HEK293 (cell line): Measurements from ENCODE around the gene RNF41.

Experiments used
- CTCF ChIA-PET: fragments of 350-600 bp; formaldehyde crosslinking; extraction: SDS; loops from one replicate; lab custom pipeline; 2021; ENCODE audit warnings: antibody characterized with exemption; lab: Yijun Ruan, JAX
- POLR2A ChIA-PET: fragments of 300-600 bp; formaldehyde crosslinking; extraction: SDS; loops from one replicate; lab custom pipeline; 2020; ENCODE audit warnings: antibody characterized with exemption, inconsistent platforms; lab: Yijun Ruan, JAX
- H3K27ac ChIP-seq: fragments of 200-500 bp; sonication (Bioruptor generic); 2 replicates; pipeline ENCODE4 v1.5.1; 2014; ENCODE audit warnings: low read depth, low read length, control low read depth, inconsistent platforms; ENCODE audit errors: extremely low read depth
- H3K36me3 ChIP-seq, 2 experiments: fragments of 200-500 bp in 1 of 2; sonication (Bioruptor generic) in 1 of 2; 1 replicate in 1 of 2; 2 replicates in 1 of 2; pipeline ENCODE4 v1.5.1; 2014 to 2017; ENCODE audit warnings: inconsistent platforms in 2 of 2, low read length in 2 of 2; ENCODE audit not compliant: control insufficient read depth in 2 of 2, insufficient read depth in 1 of 2
- H3K4me1 ChIP-seq: fragments of 200-500 bp; sonication (Bioruptor generic); 2 replicates; pipeline ENCODE4 v1.5.1; 2014; ENCODE audit warnings: mild to moderate bottlenecking, low read length, inconsistent platforms; ENCODE audit not compliant: control insufficient read depth, insufficient read depth
- H3K4me3 ChIP-seq: 2 replicates; pipeline ENCODE4 v1.5.1; 2011; ENCODE audit warnings: low read depth, mild to moderate bottlenecking, control low read depth, low read length, moderate library complexity
- H3K9me3 ChIP-seq: fragments of 200-500 bp; sonication (Bioruptor generic); 2 replicates; pipeline ENCODE4 v1.5.1; 2014; ENCODE audit warnings: low read depth, low read length, inconsistent platforms; ENCODE audit not compliant: control insufficient read depth, insufficient read depth
- GFI1B ChIP-seq: fragments of 450-650 bp; formaldehyde crosslinking; IDR thresholded peaks from 2 replicates; pipeline ENCODE4 v1.5.1; 2016; ENCODE audit warnings: missing biosample characterization, missing genetic modification characterization
- GLI2 ChIP-seq: fragments of 450-650 bp; formaldehyde crosslinking; IDR thresholded peaks from 2 replicates; pipeline ENCODE4; 2017; ENCODE audit warnings: missing biosample characterization, missing genetic modification characterization, low read depth, borderline replicate concordance
- PRDM1 ChIP-seq: fragments of 450-650 bp; formaldehyde crosslinking; IDR thresholded peaks from 2 replicates; pipeline ENCODE4; 2016; ENCODE audit warnings: missing biosample characterization, missing genetic modification characterization
- SCRT1 ChIP-seq: fragments of 450-650 bp; formaldehyde crosslinking; IDR thresholded peaks from 2 replicates; pipeline ENCODE4 v1.5.1; 2016; ENCODE audit warnings: missing biosample characterization, missing genetic modification characterization, borderline replicate concordance
- SCRT2 ChIP-seq: fragments of 450-650 bp; formaldehyde crosslinking; IDR thresholded peaks from 2 replicates; pipeline ENCODE4 v1.5.1; 2016; ENCODE audit warnings: missing biosample characterization, missing genetic modification characterization
- ZBTB1 ChIP-seq: fragments of 450-650 bp; formaldehyde crosslinking; IDR thresholded peaks from 2 replicates; pipeline ENCODE4 v1.5.1; 2016; ENCODE audit warnings: missing biosample characterization, missing genetic modification characterization
- ZFP37 ChIP-seq: fragments of 450-650 bp; formaldehyde crosslinking; IDR thresholded peaks from 2 replicates; pipeline ENCODE4 v1.5.1; 2016; ENCODE audit warnings: missing biosample characterization, missing genetic modification characterization
- ZNF112 ChIP-seq: fragments of 450-650 bp; formaldehyde crosslinking; IDR thresholded peaks from 2 replicates; pipeline ENCODE4 v1.5.0; 2017; ENCODE audit warnings: missing biosample characterization, missing genetic modification characterization
- ZNF223 ChIP-seq: fragments of 450-650 bp; formaldehyde crosslinking; IDR thresholded peaks from 2 replicates; pipeline ENCODE4 v1.5.1; 2016; ENCODE audit warnings: missing biosample characterization, missing genetic modification characterization
- ZNF248 ChIP-seq: fragments of 450-650 bp; formaldehyde crosslinking; IDR thresholded peaks from 2 replicates; pipeline ENCODE4 v1.5.1; 2017; ENCODE audit warnings: missing biosample characterization, missing genetic modification characterization
- ZNF274 ChIP-seq, 2 experiments: fragments of 200-500 bp in 1 of 2; fragments of 450-650 bp in 1 of 2; sonication (Bioruptor generic) in 1 of 2; formaldehyde crosslinking in 1 of 2; IDR thresholded peaks; 2 replicates each; pipeline versions ENCODE4 v1.5.1 to v1.6.1; 2014 to 2016; ENCODE audit warnings: borderline replicate concordance in 1 of 2, inconsistent platforms in 1 of 2, low read length in 1 of 2, missing biosample characterization in 1 of 2, missing genetic modification characterization in 1 of 2
- ZNF324 ChIP-seq: fragments of 450-650 bp; formaldehyde crosslinking; IDR thresholded peaks from 2 replicates; pipeline ENCODE4 v1.5.1; 2016; ENCODE audit warnings: missing biosample characterization, missing genetic modification characterization
- ZNF404 ChIP-seq: fragments of 450-650 bp; formaldehyde crosslinking; IDR thresholded peaks from 2 replicates; pipeline ENCODE4 v1.5.1; 2017; ENCODE audit warnings: missing biosample characterization, missing genetic modification characterization
- ZNF416 ChIP-seq: fragments of 450-650 bp; formaldehyde crosslinking; IDR thresholded peaks from 2 replicates; pipeline ENCODE4 v1.5.1; 2016; ENCODE audit warnings: missing biosample characterization, missing genetic modification characterization
- ZNF426 ChIP-seq: fragments of 450-650 bp; formaldehyde crosslinking; IDR thresholded peaks from 2 replicates; pipeline ENCODE4 v1.5.1; 2017; ENCODE audit warnings: missing biosample characterization, missing genetic modification characterization, mild to moderate bottlenecking, inconsistent platforms, moderate library complexity
- ZNF600 ChIP-seq: fragments of 450-650 bp; formaldehyde crosslinking; IDR thresholded peaks from 2 replicates; pipeline ENCODE4 v1.5.1; 2016; ENCODE audit warnings: missing biosample characterization, missing genetic modification characterization
- ZNF843 ChIP-seq: fragments of 450-650 bp; formaldehyde crosslinking; IDR thresholded peaks from 2 replicates; pipeline ENCODE4 v1.5.1; 2016; ENCODE audit warnings: missing biosample characterization, missing genetic modification characterization
- ZSCAN16 ChIP-seq: fragments of 450-650 bp; formaldehyde crosslinking; IDR thresholded peaks from 2 replicates; pipeline ENCODE4 v1.5.1; 2016; ENCODE audit warnings: missing biosample characterization, missing genetic modification characterization
- ZSCAN23 ChIP-seq: fragments of 450-650 bp; formaldehyde crosslinking; IDR thresholded peaks from 2 replicates; pipeline ENCODE4 v1.5.1; 2016; ENCODE audit warnings: missing biosample characterization, missing genetic modification characterization
- TF ChIP-seq, protein P1 (sequence below): fragments of 450-650 bp; formaldehyde crosslinking; conservative IDR thresholded peaks from 2 replicates; pipeline ENCODE4 v1.5.1; 2016; ENCODE audit warnings: low read depth, missing biosample characterization, missing genetic modification characterization
- TF ChIP-seq, protein P2 (sequence below): fragments of 450-650 bp; formaldehyde crosslinking; IDR thresholded peaks from 2 replicates; pipeline ENCODE4 v1.5.1; 2017; ENCODE audit warnings: missing biosample characterization, missing genetic modification characterization
- TF ChIP-seq, protein P3 (sequence below): fragments of 450-650 bp; formaldehyde crosslinking; IDR thresholded peaks from 2 replicates; pipeline ENCODE4 v1.5.1; 2016; ENCODE audit warnings: missing biosample characterization, missing genetic modification characterization
- TF ChIP-seq, protein P4 (sequence below): fragments of 450-650 bp; formaldehyde crosslinking; IDR thresholded peaks from 2 replicates; pipeline ENCODE4 v1.5.1; 2017; ENCODE audit warnings: missing biosample characterization, missing genetic modification characterization

The RNF41 gene

DNA sequence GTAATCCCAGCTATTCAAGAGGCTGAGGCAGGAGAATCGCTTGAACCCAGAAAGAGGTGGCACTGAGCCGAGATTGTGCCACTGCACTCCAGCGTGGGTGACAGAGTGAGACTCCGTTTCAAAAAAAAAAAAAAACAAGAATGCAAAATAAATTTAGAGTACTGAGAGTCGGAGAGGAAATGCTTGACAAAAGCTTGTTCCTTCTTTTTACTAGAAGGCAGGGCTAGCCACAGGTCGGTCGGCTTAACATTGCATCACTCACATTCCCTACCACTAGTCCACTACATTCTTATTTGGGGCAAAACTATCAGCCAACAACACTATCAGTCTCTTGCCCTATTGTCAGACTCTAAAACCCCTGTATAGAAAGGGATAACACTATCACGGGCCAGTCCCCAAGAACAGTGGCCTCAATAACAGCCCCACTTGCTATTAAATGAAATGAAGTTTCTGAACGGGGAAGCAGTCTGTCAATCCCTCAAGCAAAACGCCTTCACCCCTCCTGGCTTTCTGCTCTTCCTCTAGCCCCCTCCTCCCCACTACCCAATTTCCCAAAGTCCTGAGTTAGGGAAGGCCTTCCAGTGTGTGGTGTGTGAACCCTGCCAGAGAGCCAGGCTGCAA, 1.0 kb downstream of the RNF41 start:
- Histone ChIP-seq H3K27ac (peak overlapping the region; percentile 83), H3K9me3 (no peaks in the 10 kb centered on the region), H3K36me3 (peaks cover 1 to 17% of the 10 kb centered on the region in 2 experiments; a peak in 2 of 3 replicates), H3K4me1 (peaks cover 12% of the 10 kb centered on the region; the same call in 1 of the 2 replicates), H3K4me3 (peak overlapping the region; percentile 77)
- ChIA-PET POLR2A (interaction anchor here (0.7 to 3.6 kb wide), 16 partner anchors 9 to 268 kb away, joined by 3 to 59 read pairs (median 13); partner anchors contain the start of genes ANKRD52, COQ10A, MYL6 and PA2G4), CTCF (interaction anchor here (0.7 to 5.3 kb wide), 9 partner anchors 9 to 101 kb away, joined by 3 to 73 read pairs (median 9); partner anchors contain the start of genes ANKRD52, SMARCC2 and ZC3H10)
- TF ChIP-seq, protein P1, sequence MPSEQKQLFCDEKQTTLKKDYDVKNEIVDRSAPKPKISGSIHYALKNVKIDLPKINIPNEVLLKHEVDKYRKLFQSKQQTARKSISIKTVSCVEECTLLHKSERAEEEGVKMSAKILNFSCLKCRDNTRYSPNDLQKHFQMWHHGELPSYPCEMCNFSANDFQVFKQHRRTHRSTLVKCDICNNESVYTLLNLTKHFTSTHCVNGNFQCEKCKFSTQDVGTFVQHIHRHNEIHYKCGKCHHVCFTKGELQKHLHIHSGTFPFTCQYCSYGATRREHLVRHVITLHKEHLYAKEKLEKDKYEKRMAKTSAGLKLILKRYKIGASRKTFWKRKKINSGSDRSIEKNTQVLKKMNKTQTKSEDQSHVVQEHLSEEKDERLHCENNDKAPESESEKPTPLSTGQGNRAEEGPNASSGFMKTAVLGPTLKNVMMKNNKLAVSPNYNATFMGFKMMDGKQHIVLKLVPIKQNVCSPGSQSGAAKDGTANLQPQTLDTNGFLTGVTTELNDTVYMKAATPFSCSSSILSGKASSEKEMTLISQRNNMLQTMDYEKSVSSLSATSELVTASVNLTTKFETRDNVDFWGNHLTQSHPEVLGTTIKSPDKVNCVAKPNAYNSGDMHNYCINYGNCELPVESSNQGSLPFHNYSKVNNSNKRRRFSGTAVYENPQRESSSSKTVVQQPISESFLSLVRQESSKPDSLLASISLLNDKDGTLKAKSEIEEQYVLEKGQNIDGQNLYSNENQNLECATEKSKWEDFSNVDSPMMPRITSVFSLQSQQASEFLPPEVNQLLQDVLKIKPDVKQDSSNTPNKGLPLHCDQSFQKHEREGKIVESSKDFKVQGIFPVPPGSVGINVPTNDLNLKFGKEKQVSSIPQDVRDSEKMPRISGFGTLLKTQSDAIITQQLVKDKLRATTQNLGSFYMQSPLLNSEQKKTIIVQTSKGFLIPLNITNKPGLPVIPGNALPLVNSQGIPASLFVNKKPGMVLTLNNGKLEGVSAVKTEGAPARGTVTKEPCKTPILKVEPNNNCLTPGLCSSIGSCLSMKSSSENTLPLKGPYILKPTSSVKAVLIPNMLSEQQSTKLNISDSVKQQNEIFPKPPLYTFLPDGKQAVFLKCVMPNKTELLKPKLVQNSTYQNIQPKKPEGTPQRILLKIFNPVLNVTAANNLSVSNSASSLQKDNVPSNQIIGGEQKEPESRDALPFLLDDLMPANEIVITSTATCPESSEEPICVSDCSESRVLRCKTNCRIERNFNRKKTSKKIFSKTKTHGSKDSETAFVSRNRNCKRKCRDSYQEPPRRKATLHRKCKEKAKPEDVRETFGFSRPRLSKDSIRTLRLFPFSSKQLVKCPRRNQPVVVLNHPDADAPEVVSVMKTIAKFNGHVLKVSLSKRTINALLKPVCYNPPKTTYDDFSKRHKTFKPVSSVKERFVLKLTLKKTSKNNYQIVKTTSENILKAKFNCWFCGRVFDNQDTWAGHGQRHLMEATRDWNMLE (tag by site-specific recombination) = no peak
- 0 out of 2 replicates have a peak, but pooled peaks have one; percentile 3 for TF ChIP-seq ZNF843
- no peak for TF ChIP-seq GLI2 (tag by site-specific recombination)
- TF ChIP-seq PRDM1 (tag by site-specific recombination) = peak; percentile 59
- TF ChIP-seq SCRT2 (tag by site-specific recombination) = peak; percentile 88
- peak; percentile 81 for TF ChIP-seq SCRT1 (tag by site-specific recombination)
- TF ChIP-seq ZNF600 (tag by site-specific recombination) = peak; percentile 97
- TF ChIP-seq, protein P2, sequence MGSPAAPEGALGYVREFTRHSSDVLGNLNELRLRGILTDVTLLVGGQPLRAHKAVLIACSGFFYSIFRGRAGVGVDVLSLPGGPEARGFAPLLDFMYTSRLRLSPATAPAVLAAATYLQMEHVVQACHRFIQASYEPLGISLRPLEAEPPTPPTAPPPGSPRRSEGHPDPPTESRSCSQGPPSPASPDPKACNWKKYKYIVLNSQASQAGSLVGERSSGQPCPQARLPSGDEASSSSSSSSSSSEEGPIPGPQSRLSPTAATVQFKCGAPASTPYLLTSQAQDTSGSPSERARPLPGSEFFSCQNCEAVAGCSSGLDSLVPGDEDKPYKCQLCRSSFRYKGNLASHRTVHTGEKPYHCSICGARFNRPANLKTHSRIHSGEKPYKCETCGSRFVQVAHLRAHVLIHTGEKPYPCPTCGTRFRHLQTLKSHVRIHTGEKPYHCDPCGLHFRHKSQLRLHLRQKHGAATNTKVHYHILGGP (tag by site-specific recombination) = 0 out of 2 replicates have a peak, but pooled peaks have one; percentile 16

DNA sequence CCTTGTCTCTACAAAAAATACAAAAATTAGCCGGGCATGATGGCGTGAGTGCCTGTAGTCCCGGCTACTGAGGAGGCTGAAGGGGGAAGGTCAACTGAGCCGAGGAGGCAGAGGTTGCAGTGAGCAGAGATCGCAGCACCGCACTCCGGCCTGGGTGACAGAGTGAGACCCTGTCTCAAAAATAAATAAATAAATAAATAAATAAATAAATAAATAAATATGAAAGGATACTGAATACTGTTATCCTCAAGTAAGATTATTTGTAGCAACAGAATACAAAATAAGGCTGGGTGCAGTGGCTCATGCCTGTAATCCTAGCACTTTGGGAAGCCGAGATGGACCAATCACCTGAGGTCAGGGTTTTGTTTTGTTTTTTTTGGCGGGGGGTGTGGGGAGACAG, 1.9 kb downstream of the RNF41 start:
- POLR2A ChIA-PET = interaction anchor here (3.6 kb wide), 1 partner anchor 14 kb away, joined by 47 read pairs; no protein-coding TSS in a partner anchor
- Histone ChIP-seq H3K27ac (no peak overlapping the region), H3K4me3 (no peak overlapping the region), H3K9me3 (no peaks in the 10 kb centered on the region), H3K4me1 (peaks cover 7% of the 10 kb centered on the region; the same call in 1 of the 2 replicates), H3K36me3 (peaks cover 6 to 21% of the 10 kb centered on the region in 2 experiments; a peak in 2 of 3 replicates)
- CTCF ChIA-PET = interaction anchor here (0.7 to 5.3 kb wide), 4 partner anchors 8 to 32 kb away, joined by 3 to 73 read pairs (median 22); partner anchors contain the start of gene SMARCC2
- TF ChIP-seq ZNF248 (tag by site-specific recombination) (no peak), ZSCAN23 (tag by site-specific recombination) (no peak), ZNF223 (tag by site-specific recombination) (peak; percentile 77), GFI1B (0 out of 2 replicates have a peak, but pooled peaks have one; percentile 48), ZNF274 (IDR thresholded peaks at IDR 0.05; ENCODE audit: low read length) (no peak), ZNF274 (tag by site-specific recombination; IDR thresholded peaks at IDR 0.05; ENCODE audit: borderline replicate concordance) (no peak), ZFP37 (peak; percentile 65; the same call in 1 of the 2 replicates), ZNF324 (tag by site-specific recombination) (no peak), ZNF112 (no peak), ZBTB1 (tag by site-specific recombination) (0 out of 2 replicates have a peak, but pooled peaks have one; percentile 48), ZNF426 (tag by site-specific recombination) (peak; percentile 97), ZSCAN16 (tag by site-specific recombination) (0 out of 2 replicates have a peak, but pooled peaks have one; percentile 39), ZNF416 (tag by site-specific recombination) (no peak), ZNF404 (tag by site-specific recombination) (peak; percentile 97)
- TF ChIP-seq, protein P3, sequence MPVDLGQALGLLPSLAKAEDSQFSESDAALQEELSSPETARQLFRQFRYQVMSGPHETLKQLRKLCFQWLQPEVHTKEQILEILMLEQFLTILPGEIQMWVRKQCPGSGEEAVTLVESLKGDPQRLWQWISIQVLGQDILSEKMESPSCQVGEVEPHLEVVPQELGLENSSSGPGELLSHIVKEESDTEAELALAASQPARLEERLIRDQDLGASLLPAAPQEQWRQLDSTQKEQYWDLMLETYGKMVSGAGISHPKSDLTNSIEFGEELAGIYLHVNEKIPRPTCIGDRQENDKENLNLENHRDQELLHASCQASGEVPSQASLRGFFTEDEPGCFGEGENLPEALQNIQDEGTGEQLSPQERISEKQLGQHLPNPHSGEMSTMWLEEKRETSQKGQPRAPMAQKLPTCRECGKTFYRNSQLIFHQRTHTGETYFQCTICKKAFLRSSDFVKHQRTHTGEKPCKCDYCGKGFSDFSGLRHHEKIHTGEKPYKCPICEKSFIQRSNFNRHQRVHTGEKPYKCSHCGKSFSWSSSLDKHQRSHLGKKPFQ (tag by site-specific recombination) = peak; percentile 55; the same call in 1 of the 2 replicates
- TF ChIP-seq, protein P4, sequence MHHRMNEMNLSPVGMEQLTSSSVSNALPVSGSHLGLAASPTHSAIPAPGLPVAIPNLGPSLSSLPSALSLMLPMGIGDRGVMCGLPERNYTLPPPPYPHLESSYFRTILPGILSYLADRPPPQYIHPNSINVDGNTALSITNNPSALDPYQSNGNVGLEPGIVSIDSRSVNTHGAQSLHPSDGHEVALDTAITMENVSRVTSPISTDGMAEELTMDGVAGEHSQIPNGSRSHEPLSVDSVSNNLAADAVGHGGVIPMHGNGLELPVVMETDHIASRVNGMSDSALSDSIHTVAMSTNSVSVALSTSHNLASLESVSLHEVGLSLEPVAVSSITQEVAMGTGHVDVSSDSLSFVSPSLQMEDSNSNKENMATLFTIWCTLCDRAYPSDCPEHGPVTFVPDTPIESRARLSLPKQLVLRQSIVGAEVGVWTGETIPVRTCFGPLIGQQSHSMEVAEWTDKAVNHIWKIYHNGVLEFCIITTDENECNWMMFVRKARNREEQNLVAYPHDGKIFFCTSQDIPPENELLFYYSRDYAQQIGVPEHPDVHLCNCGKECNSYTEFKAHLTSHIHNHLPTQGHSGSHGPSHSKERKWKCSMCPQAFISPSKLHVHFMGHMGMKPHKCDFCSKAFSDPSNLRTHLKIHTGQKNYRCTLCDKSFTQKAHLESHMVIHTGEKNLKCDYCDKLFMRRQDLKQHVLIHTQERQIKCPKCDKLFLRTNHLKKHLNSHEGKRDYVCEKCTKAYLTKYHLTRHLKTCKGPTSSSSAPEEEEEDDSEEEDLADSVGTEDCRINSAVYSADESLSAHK (tag by site-specific recombination) = no peak
